OCI-LY1 (cell line): Measurements from ENCODE around the gene BORA.

ENCODE experiments used
- H2AFZ ChIP-seq: fragments of 200-600 bp; sonication (generic), shearing (Covaris generic); 2 replicates; pipeline ENCODE4 v1.6.0; 2014; ENCODE audit warnings: antibody characterized with exemption, mild to moderate bottlenecking, low read length
- H3F3A ChIP-seq: fragments of 200-600 bp; sonication (generic), shearing (Covaris generic); 2 replicates; pipeline ENCODE4 v1.6.0; 2014; ENCODE audit warnings: mild to moderate bottlenecking, antibody characterized with exemption, low read length, moderate library complexity; ENCODE audit not compliant: insufficient read depth
- H3K27ac ChIP-seq: fragments of 200-600 bp; sonication (generic); 2 replicates; pipeline ENCODE4 v1.5.1; 2014; ENCODE audit warnings: low read length, mixed run types, mild to moderate bottlenecking, low read depth; ENCODE audit not compliant: poor library complexity, severe bottlenecking
- H3K27me3 ChIP-seq: fragments of 200-600 bp; sonication (generic); 2 replicates; pipeline ENCODE4 v1.6.0; 2014; ENCODE audit warnings: antibody characterized with exemption, mild to moderate bottlenecking, low read length, moderate library complexity; ENCODE audit not compliant: insufficient read depth
- H3K36me3 ChIP-seq: fragments of 200-600 bp; sonication (generic); 2 replicates; pipeline ENCODE4 v1.6.1; 2014; ENCODE audit warnings: mild to moderate bottlenecking, antibody characterized with exemption, low read length, moderate library complexity, mixed read lengths; ENCODE audit not compliant: insufficient read depth
- H3K4me1 ChIP-seq: fragments of 200-600 bp; sonication (generic); 2 replicates; pipeline ENCODE4 v1.5.1; 2014; ENCODE audit warnings: mild to moderate bottlenecking, low read length, moderate library complexity; ENCODE audit not compliant: insufficient read depth, severe bottlenecking
- H3K4me2 ChIP-seq: fragments of 200-600 bp; sonication (generic), shearing (Covaris generic); 2 replicates; pipeline ENCODE4 v1.6.1; 2014; ENCODE audit warnings: low read length
- H3K4me3 ChIP-seq: fragments of 200-600 bp; sonication (generic); 2 replicates; pipeline ENCODE4 v1.5.1; 2014; ENCODE audit warnings: low read length, low read depth, mild to moderate bottlenecking, mixed read lengths; ENCODE audit not compliant: poor library complexity, severe bottlenecking
- H3K79me2 ChIP-seq: fragments of 200-600 bp; shearing (Covaris generic); 2 replicates; pipeline ENCODE4 v1.6.1; 2016; ENCODE audit warnings: mixed run types, low read length, mixed read lengths; ENCODE audit not compliant: insufficient read depth
- H3K9ac ChIP-seq: fragments of 200-600 bp; sonication (generic), shearing (Covaris generic); 2 replicates; pipeline ENCODE4 v1.6.1; 2014; ENCODE audit warnings: mild to moderate bottlenecking, low read length, mixed read lengths
- H3K9me2 ChIP-seq: fragments of 200-600 bp; sonication (generic), shearing (Covaris generic); 2 replicates; pipeline ENCODE4 v1.6.1; 2014; ENCODE audit warnings: low read depth, mild to moderate bottlenecking, low read length, mixed read lengths
- H3K9me3 ChIP-seq: fragments of 200-600 bp; shearing (Covaris generic); 2 replicates; pipeline ENCODE4 v1.6.1; 2014; ENCODE audit warnings: low read length, mixed read lengths
- H4K20me1 ChIP-seq: fragments of 200-600 bp; sonication (generic), shearing (Covaris generic); 2 replicates; pipeline ENCODE4 v1.6.0; 2016; ENCODE audit warnings: mild to moderate bottlenecking, low read length; ENCODE audit not compliant: insufficient read depth
- CTCF ChIP-seq: fragments of 200-600 bp; sonication (generic), shearing (Covaris generic); IDR thresholded peaks from 2 replicates; pipeline ENCODE4 v1.5.1; 2017; ENCODE audit warnings: mild to moderate bottlenecking, antibody characterized with exemption, low read length, moderate library complexity, mixed read lengths
- EZH2 ChIP-seq: fragments of 200-600 bp; sonication (generic), shearing (Covaris generic); IDR thresholded peaks from 2 replicates; pipeline ENCODE4 v1.8.0; 2017; ENCODE audit warnings: borderline replicate concordance, mixed run types, mild to moderate bottlenecking, antibody characterized with exemption, low read length, moderate library complexity, mixed read lengths

The BORA gene

DNA sequence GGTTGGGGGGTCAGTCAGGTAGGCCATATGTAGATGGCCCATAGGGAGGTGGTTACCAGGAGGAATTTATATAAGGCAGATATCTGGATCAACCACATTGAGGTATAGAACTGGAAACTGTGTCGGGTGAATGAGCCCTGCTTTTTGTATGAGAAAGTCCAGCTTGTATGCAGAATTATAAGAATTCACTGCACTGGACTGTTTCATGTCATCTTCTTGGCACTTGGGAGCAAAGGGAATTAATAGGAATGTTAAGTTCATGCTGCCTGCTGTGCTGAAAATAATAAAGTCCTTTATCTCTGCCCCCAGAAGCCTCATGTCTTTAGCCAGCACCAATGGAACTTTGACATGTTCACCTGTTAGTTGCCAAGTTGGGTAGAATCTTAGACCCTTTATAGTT, 12.3 kb downstream of the BORA start:
- Histone ChIP-seq H3K27me3 (no peaks in the 10 kb centered on the region), H3K79me2 (0 out of 2 replicates have a peak, but pooled peaks cover 17% of the 10 kb centered on the region), H3K9me2 (no peaks in the 10 kb centered on the region), H2AFZ (no peak overlapping the region), H4K20me1 (no peaks in the 10 kb centered on the region), H3K36me3 (peaks cover 93% of the 10 kb centered on the region), H3F3A (no peaks in the 10 kb centered on the region), H3K4me3 (no peak overlapping the region), H3K4me1 (no peaks in the 10 kb centered on the region), H3K27ac (no peak overlapping the region), H3K9ac (no peak overlapping the region), H3K9me3 (no peaks in the 10 kb centered on the region), H3K4me2 (no peak overlapping the region)
- TF ChIP-seq EZH2 (no peak), CTCF (no peak)

DNA sequence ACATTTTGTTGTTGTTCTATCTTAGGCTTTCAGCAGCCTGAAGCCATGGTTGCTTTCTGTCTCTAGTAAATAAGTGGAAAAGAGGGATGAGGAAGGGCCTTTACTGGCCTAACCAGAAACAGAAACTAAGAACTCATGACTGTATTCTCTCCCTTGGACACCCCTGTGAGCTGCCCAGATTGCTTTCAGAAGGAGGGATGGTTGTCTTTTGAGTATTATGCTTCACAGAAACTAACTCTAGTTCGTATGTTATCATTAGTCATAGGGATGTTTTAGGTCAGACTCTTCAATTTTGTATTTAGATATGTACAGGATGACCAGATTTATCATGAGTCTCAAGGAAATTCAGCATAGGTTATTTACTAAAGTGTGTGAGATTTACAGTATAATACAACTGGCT, 17.5 kb downstream of the BORA start:
- Histone ChIP-seq H3K9ac (no peak overlapping the region), H4K20me1 (no peaks in the 10 kb centered on the region), H3K4me3 (no peak overlapping the region), H3K36me3 (peaks cover 98% of the 10 kb centered on the region), H3K4me2 (no peak overlapping the region), H3K79me2 (0 out of 2 replicates have a peak, but pooled peaks cover 15% of the 10 kb centered on the region), H3K9me3 (no peaks in the 10 kb centered on the region), H3K9me2 (no peaks in the 10 kb centered on the region), H3K27ac (no peak overlapping the region), H3F3A (no peaks in the 10 kb centered on the region), H3K4me1 (no peaks in the 10 kb centered on the region), H2AFZ (no peak overlapping the region), H3K27me3 (no peaks in the 10 kb centered on the region)
- TF ChIP-seq EZH2: no peak
- no peak for TF ChIP-seq CTCF

DNA sequence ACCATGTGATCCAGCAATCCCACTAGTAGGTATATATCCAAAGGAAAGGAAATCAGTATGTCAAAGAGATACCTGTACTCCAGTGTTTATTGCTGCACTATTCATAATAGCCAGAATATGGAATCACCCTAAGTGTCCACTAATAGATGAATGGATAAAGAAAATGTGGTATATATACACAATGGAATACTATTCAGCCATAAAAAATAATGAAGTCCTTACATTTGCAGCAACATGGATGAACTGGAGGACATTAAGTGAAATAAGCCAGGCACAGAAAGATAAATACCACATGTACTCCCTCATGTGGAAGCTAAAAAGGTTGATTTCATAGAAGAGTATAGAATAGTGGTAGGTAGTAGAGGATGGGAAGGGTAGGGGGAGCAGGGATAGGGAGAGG, 23.5 kb downstream of the BORA start:
- Histone ChIP-seq H3K9me3 (no peaks in the 10 kb centered on the region), H3K27ac (no peak overlapping the region), H3K4me2 (no peak overlapping the region), H3K9me2 (no peaks in the 10 kb centered on the region), H3K36me3 (peaks cover 97% of the 10 kb centered on the region), H4K20me1 (no peaks in the 10 kb centered on the region), H3F3A (no peaks in the 10 kb centered on the region), H3K79me2 (no peaks in the 10 kb centered on the region), H2AFZ (no peak overlapping the region), H3K9ac (no peak overlapping the region), H3K4me1 (no peaks in the 10 kb centered on the region), H3K4me3 (no peak overlapping the region), H3K27me3 (no peaks in the 10 kb centered on the region)
- TF ChIP-seq CTCF (no peak), EZH2 (no peak)
